BE2C (cell line): ENCODE measurements around the gene CUL9.

Source experiments
- DNase-seq: peaks from one replicate; pipeline ENCODE4 v3.0.0-alpha.2; 2020
- H3K27me3 ChIP-seq: fragments of 250-450 bp; sonication (Bioruptor Pico); 2 replicates; pipeline ENCODE4 v1.5.1; 2020; ENCODE audit warnings: mild to moderate bottlenecking
- H3K36me3 ChIP-seq: fragments of 250-450 bp; sonication (Bioruptor Pico); 2 replicates; pipeline ENCODE4 v1.5.1; 2020; ENCODE audit warnings: mild to moderate bottlenecking
- H3K4me1 ChIP-seq: fragments of 250-450 bp; sonication (Bioruptor Pico); 2 replicates; pipeline ENCODE4 v1.5.1; 2020
- H3K4me3 ChIP-seq: 2 replicates; pipeline ENCODE4 v1.5.1; 2011; ENCODE audit warnings: low read depth, low read length
- H3K9me3 ChIP-seq: fragments of 250-450 bp; sonication (Bioruptor Pico); 2 replicates; pipeline ENCODE4 v1.5.1; 2020
- TF ChIP-seq, protein P1 (sequence below): IDR thresholded peaks from 2 replicates; pipeline ENCODE4 v1.5.1; 2012; ENCODE audit warnings: mild to moderate bottlenecking, low read depth, low read length

Gene CUL9

DNA sequence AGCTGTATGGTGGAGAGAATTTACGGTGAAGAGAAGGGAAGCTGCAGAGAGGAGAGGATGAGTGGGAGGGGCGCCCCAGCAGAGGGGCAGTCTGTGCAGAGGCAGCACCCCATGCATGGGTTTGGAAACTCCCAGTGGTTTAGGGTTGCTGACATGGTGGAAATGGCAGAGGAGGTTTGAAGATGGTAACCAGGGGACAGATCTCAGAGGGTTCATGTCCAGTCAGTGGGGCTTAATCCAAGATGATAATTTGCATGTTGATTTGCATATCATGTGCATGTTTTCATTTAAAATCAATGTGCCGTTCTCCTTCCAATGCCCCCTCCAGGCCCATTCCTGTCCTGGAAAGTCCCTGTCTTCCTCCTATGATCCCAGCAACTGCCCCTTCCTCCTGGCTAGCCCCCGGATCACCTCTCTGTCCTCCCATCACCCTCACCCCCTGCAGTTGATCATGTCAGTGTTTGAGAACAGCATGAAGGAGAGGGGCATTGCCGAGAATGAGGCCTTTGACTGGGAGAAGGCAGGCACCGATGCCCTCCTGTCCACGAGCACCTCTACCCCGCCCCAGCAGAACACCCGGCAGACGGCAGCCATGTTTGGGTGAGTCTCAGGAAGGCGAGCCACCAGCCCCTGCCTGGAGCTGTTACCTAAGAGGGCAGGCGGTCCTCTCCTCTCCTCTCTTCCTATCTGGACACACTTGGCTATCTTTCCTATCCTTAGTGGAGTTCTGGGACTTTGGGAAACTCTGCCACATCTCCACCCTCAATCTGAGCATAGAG is 75.6 kb downstream of the CUL9 start:
- H3K4me3 ChIP-seq, result no peak overlapping the region
- TF ChIP-seq, protein P1, sequence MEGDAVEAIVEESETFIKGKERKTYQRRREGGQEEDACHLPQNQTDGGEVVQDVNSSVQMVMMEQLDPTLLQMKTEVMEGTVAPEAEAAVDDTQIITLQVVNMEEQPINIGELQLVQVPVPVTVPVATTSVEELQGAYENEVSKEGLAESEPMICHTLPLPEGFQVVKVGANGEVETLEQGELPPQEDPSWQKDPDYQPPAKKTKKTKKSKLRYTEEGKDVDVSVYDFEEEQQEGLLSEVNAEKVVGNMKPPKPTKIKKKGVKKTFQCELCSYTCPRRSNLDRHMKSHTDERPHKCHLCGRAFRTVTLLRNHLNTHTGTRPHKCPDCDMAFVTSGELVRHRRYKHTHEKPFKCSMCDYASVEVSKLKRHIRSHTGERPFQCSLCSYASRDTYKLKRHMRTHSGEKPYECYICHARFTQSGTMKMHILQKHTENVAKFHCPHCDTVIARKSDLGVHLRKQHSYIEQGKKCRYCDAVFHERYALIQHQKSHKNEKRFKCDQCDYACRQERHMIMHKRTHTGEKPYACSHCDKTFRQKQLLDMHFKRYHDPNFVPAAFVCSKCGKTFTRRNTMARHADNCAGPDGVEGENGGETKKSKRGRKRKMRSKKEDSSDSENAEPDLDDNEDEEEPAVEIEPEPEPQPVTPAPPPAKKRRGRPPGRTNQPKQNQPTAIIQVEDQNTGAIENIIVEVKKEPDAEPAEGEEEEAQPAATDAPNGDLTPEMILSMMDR, result no peak
- no peak for DNase-seq
- no peaks in the 10 kb centered on the region for H3K9me3 ChIP-seq
- H3K27me3 ChIP-seq, result no peaks in the 10 kb centered on the region
- no peaks in the 10 kb centered on the region for H3K4me1 ChIP-seq
- H3K36me3 ChIP-seq, result no peaks in the 10 kb centered on the region

DNA sequence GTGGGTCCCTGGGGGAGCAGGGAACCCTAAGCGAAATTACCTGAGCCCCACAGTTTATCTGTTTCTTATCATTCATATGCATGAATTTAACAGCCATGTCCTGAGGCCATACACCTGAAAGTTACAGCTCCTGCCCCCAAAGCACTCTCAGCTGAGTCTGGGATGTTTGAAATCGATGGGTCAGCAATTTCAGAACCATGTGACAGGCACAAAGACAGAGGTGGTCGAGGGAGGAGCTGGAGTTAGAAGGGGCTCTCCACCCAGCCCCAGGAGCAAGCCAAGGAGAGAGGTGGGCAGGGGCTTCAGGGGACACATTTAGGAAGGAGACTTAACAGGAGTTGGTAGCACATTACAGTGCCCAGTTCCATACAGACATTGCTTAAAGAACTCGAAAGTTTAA is 76.2 kb downstream of the CUL9 start:
- Histone ChIP-seq H3K4me1 (no peaks in the 10 kb centered on the region), H3K36me3 (no peaks in the 10 kb centered on the region), H3K27me3 (no peaks in the 10 kb centered on the region), H3K9me3 (no peaks in the 10 kb centered on the region), H3K4me3 (no peak overlapping the region)
- no peak for DNase-seq
- TF ChIP-seq, protein P1, result no peak

DNA sequence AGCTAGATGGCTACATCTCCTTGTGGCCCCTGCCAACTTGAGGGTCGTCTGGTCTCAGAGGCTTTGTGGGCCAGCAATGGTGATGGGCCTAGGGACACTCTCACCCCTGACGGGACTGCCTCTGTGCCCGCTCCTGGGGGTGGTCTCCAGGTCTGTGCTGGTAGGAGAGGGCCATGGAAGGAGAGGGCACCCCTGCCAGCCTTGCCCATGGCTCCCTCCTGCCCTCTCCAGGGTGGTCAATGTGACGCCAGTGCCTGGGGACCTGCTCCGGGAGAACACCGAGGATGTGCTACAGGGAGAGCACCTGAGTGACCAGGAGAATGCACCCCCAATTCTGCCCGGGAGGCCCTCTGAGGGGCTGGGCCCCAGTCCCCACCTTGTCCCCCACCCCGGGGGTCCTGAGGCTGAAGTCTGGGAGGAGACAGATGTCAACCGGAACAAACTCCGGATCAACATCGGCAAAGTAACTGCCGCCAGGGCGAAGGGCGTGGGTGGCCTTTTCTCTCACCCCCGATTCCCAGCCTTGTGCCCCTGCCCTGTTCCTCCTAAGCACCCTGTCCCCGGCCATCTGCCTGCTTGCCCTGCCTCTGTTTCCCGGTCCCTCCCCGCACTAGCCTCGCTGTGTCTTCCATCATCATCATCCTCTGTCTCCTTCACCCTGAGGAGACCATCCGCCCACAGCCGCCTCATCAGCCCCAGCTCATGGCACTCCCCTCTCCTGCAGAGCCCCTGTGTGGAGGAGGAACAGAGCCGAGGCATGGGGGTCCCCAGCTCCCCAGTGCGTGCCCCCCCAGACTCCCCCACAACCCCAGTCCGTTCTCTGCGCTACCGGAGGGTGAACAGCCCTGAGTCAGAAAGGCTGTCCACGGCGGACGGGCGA is 77.1 kb downstream of the CUL9 start:
- H3K4me3 ChIP-seq, result no peak overlapping the region
- H3K36me3 ChIP-seq, result no peaks in the 10 kb centered on the region
- TF ChIP-seq, protein P1, result no peak
- no peaks in the 10 kb centered on the region for H3K27me3 ChIP-seq
- no peaks in the 10 kb centered on the region for H3K4me1 ChIP-seq
- H3K9me3 ChIP-seq, result no peaks in the 10 kb centered on the region
- no peak for DNase-seq

DNA sequence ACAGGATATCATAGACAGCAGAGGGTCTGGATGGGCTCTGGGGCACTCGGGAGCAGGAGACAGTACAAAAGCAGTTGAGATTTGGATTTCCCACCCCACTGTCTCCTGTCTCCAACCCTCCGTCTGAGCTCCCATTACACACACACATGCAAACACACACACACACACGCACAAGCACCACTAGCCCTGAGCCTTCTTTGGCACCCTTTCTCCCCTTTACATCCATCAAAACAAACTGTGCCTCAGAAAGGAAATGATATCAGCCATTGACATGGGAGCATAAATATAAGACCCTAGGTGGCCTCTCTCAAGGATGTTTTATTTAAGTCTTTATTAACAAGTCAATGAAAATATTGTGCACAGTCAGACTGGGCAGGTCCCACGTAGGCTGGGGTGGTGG is 78.8 kb downstream of the CUL9 start:
- H3K4me3 ChIP-seq, result no peak overlapping the region
- no peak for DNase-seq
- TF ChIP-seq, protein P1, result no peak
- H3K27me3 ChIP-seq, result no peaks in the 10 kb centered on the region
- H3K9me3 ChIP-seq, result no peaks in the 10 kb centered on the region
- H3K36me3 ChIP-seq, result no peaks in the 10 kb centered on the region
- no peaks in the 10 kb centered on the region for H3K4me1 ChIP-seq

GRCh38 chr6:43261198-43261597 is 79.2 kb downstream of the CUL9 start:
- no peaks in the 10 kb centered on the region for H3K9me3 ChIP-seq
- H3K4me1 ChIP-seq, result no peaks in the 10 kb centered on the region
- no peak overlapping the region for H3K4me3 ChIP-seq
- H3K27me3 ChIP-seq, result no peaks in the 10 kb centered on the region
- no peak for DNase-seq
- TF ChIP-seq, protein P1, result no peak
- no peaks in the 10 kb centered on the region for H3K36me3 ChIP-seq
